Trophoblast cell (in vitro differentiated cells and primary cell): ENCODE measurements around the gene DNM1L.
"Not testable (repeated sequence)": the region's sequence is repeated elsewhere in the genome, so short reads cannot be mapped to it uniquely, and the experiment has no call there.

Experiments
- DNase-seq, 2 donors: peaks; one replicate each; pipeline ENCODE4 v3.0.0-alpha.2; 2016
- H2AFZ ChIP-seq: 2 replicates; pipeline ENCODE4 v1.6.1; 2013; ENCODE audit warnings: low read length, moderate library complexity, mild to moderate bottlenecking; ENCODE audit not compliant: insufficient read depth, poor library complexity
- H2AK5ac ChIP-seq: 2 replicates; pipeline ENCODE4 v1.6.1; 2013; ENCODE audit warnings: mild to moderate bottlenecking, low read length
- H2BK120ac ChIP-seq: 2 replicates; pipeline ENCODE4 v1.6.1; 2013; ENCODE audit warnings: low read length, mild to moderate bottlenecking, moderate library complexity; ENCODE audit not compliant: insufficient read depth, poor library complexity
- H2BK12ac ChIP-seq: 2 replicates; pipeline ENCODE4 v1.6.1; 2013; ENCODE audit warnings: mild to moderate bottlenecking, low read length, moderate library complexity
- H2BK5ac ChIP-seq: 2 replicates; pipeline ENCODE4 v1.6.1; 2013; ENCODE audit warnings: low read length, low read depth, moderate library complexity, mild to moderate bottlenecking; ENCODE audit not compliant: poor library complexity
- H3K14ac ChIP-seq: 2 replicates; pipeline ENCODE4 v1.6.1; 2013; ENCODE audit warnings: mild to moderate bottlenecking, low read length
- H3K18ac ChIP-seq: 2 replicates; pipeline ENCODE4 v1.6.1; 2013; ENCODE audit warnings: mild to moderate bottlenecking, low read length
- H3K23ac ChIP-seq: 2 replicates; pipeline ENCODE4 v1.6.1; 2013; ENCODE audit warnings: low read length
- H3K27ac ChIP-seq: 2 replicates; pipeline ENCODE4 v1.5.1; 2013; ENCODE audit warnings: low read depth, mild to moderate bottlenecking, inconsistent platforms, low read length, moderate library complexity
- H3K27me3 ChIP-seq: 2 replicates; pipeline ENCODE4 v1.6.1; 2013; ENCODE audit warnings: inconsistent platforms, mild to moderate bottlenecking, low read length, moderate library complexity; ENCODE audit not compliant: insufficient read depth
- H3K36me3 ChIP-seq, 2 experiments: 1 replicate in 1 of 2; 2 replicates in 1 of 2; pipeline ENCODE4 v1.6.1; 2013; ENCODE audit warnings: low read length in 2 of 2, mild to moderate bottlenecking in 2 of 2, moderate library complexity in 1 of 2; ENCODE audit not compliant: insufficient read depth in 2 of 2, control insufficient read depth in 1 of 2
- H3K4ac ChIP-seq: 2 replicates; pipeline ENCODE4 v1.6.1; 2013; ENCODE audit warnings: low read depth, mild to moderate bottlenecking, low read length, moderate library complexity
- H3K4me1 ChIP-seq, 2 experiments: 1 replicate in 1 of 2; 2 replicates in 1 of 2; pipeline ENCODE4 v1.6.1; 2013; ENCODE audit warnings: low read length in 2 of 2, mild to moderate bottlenecking in 2 of 2, moderate library complexity in 1 of 2; ENCODE audit not compliant: insufficient read depth in 2 of 2, control insufficient read depth in 1 of 2
- H3K4me2 ChIP-seq: 2 replicates; pipeline ENCODE4 v1.6.1; 2013; ENCODE audit warnings: inconsistent platforms, mild to moderate bottlenecking, low read length, moderate library complexity
- H3K4me3 ChIP-seq: 2 replicates; pipeline ENCODE4 v1.5.1; 2013; ENCODE audit warnings: mild to moderate bottlenecking, low read depth, low read length, inconsistent platforms
- H3K79me1 ChIP-seq: one replicate; pipeline ENCODE4 v1.6.1; 2013; ENCODE audit warnings: low read length
- H3K79me2 ChIP-seq: 2 replicates; pipeline ENCODE4 v1.6.1; 2013; ENCODE audit warnings: low read length, mild to moderate bottlenecking; ENCODE audit not compliant: control insufficient read depth, insufficient read depth, poor library complexity
- H3K9ac ChIP-seq: 2 replicates; pipeline ENCODE4 v1.6.1; 2013; ENCODE audit warnings: mild to moderate bottlenecking, low read length
- H3K9me3 ChIP-seq: 2 replicates; pipeline ENCODE4 v1.6.1; 2013; ENCODE audit warnings: low read depth, mild to moderate bottlenecking, control low read depth, inconsistent platforms, low read length; ENCODE audit not compliant: insufficient read depth
- H4K12ac ChIP-seq: 2 replicates; pipeline ENCODE4 v1.6.1; 2013; ENCODE audit warnings: low read depth, mild to moderate bottlenecking, low read length, moderate library complexity
- H4K8ac ChIP-seq: 2 replicates; pipeline ENCODE4 v1.6.1; 2013; ENCODE audit warnings: low read depth, mild to moderate bottlenecking, low read length, moderate library complexity
- H4K91ac ChIP-seq: one replicate; pipeline ENCODE4 v1.6.1; 2013; ENCODE audit warnings: low read depth, mild to moderate bottlenecking, low read length, moderate library complexity
- WGBS: extraction: QIAGEN DNeasy Blood & Tissue Kit; methylation state at CpG from one replicate; pipeline ENCODE4 v1.1.7; 2013; ENCODE audit warnings: missing lambda C conversion rate; ENCODE audit not compliant: insufficient read length, insufficient coverage; ENCODE audit errors: extremely low coverage; 5-methylcytosine and 5-hydroxymethylcytosine counted together

DNM1L gene

GRCh38 chr12:32725308-32725707 is 46.2 kb downstream of the DNM1L start:
- peaks cover 6 to 11% of the 10 kb centered on the region in 2 experiments for H3K36me3 ChIP-seq
- H3K79me2 ChIP-seq, H3K14ac ChIP-seq, H2BK5ac ChIP-seq, H4K91ac ChIP-seq, H3K18ac ChIP-seq, H3K27me3 ChIP-seq, H4K8ac ChIP-seq, H3K23ac ChIP-seq, H3K4ac ChIP-seq, H3K4me3 ChIP-seq, DNase-seq, H2AK5ac ChIP-seq, H2AFZ ChIP-seq, H3K4me1 ChIP-seq, H3K4me2 ChIP-seq, H3K9ac ChIP-seq, H2BK12ac ChIP-seq, H3K9me3 ChIP-seq, H3K27ac ChIP-seq, H2BK120ac ChIP-seq, H3K79me1 ChIP-seq, H4K12ac ChIP-seq: not testable (repeated sequence)
- WGBS = no CpG with 5 or more reads among the region's 3 CpGs

DNA sequence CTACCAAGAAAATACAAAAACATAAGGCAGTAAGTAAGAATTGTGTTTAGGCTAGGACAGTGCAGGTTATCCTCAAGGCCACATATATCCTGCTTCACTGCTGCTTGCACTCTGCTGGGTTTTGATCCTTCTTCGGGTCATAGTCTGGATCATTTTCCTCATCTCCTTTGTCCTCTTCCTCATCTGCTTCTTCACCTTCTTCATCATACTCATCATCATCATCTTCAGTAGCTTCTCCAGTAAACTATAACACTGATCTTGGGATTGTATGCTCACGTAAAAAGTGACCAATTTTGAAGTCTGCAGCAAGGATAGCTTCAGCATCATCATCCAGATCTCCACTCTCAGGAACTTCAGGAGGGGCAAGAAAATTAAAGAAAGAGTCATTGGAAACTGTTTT is 47.2 kb downstream of the DNM1L start:
- Histone ChIP-seq H3K27me3 (no peaks in the 10 kb centered on the region), H2BK5ac (no peak overlapping the region), H4K12ac (no peak overlapping the region), H3K4ac (no peak overlapping the region), H2BK120ac (no peak overlapping the region), H3K18ac (no peak overlapping the region), H3K36me3 (peaks cover 8 to 13% of the 10 kb centered on the region in 2 experiments), H3K79me2 (no peaks in the 10 kb centered on the region), H3K23ac (no peak overlapping the region), H3K4me2 (no peak overlapping the region), H3K4me3 (no peak overlapping the region), H2BK12ac (no peak overlapping the region), H3K9me3 (no peaks in the 10 kb centered on the region), H3K79me1 (no peaks in the 10 kb centered on the region), H4K8ac (no peak overlapping the region), H3K27ac (no peak overlapping the region), H4K91ac (no peak overlapping the region), H3K14ac (no peak overlapping the region), H2AK5ac (no peak overlapping the region), H3K9ac (no peak overlapping the region), H3K4me1 (no peaks in the 10 kb centered on the region), H2AFZ (no peak overlapping the region)
- DNase-seq = no peak
- WGBS = no CpG with 5 or more reads among the region's 2 CpGs

GRCh38 chr12:32727237-32727636 is 48.1 kb downstream of the DNM1L start:
- no peaks in the 10 kb centered on the region for H3K79me2 ChIP-seq
- no peak overlapping the region for H4K91ac ChIP-seq
- H2BK120ac ChIP-seq = no peak overlapping the region
- no peak overlapping the region for H2BK5ac ChIP-seq
- no peak overlapping the region for H2BK12ac ChIP-seq
- no peaks in the 10 kb centered on the region for H3K9me3 ChIP-seq
- H3K27ac ChIP-seq = no peak overlapping the region
- no peak overlapping the region for H3K4ac ChIP-seq
- no peaks in the 10 kb centered on the region for H3K27me3 ChIP-seq
- no peak overlapping the region for H3K4me3 ChIP-seq
- no peak overlapping the region for H3K23ac ChIP-seq
- no peaks in the 10 kb centered on the region for H3K79me1 ChIP-seq
- H3K4me2 ChIP-seq = no peak overlapping the region
- no peak overlapping the region for H2AFZ ChIP-seq
- H4K8ac ChIP-seq = no peak overlapping the region
- no peak overlapping the region for H3K18ac ChIP-seq
- no peak overlapping the region for H3K14ac ChIP-seq
- H2AK5ac ChIP-seq = no peak overlapping the region
- no peaks in the 10 kb centered on the region for H3K4me1 ChIP-seq
- DNase-seq = peak in 1 of 2 donors; percentile 34
- no peak overlapping the region for H3K9ac ChIP-seq
- no CpG with 5 or more reads among the region's 3 CpGs for WGBS
- no peak overlapping the region for H4K12ac ChIP-seq
- peaks cover 8 to 13% of the 10 kb centered on the region in 2 experiments for H3K36me3 ChIP-seq

GRCh38 chr12:32734952-32735351 is 55.9 kb downstream of the DNM1L start:
- H4K91ac ChIP-seq = no peak overlapping the region
- no peak overlapping the region for H2BK120ac ChIP-seq
- no peak overlapping the region for H3K23ac ChIP-seq
- H3K27ac ChIP-seq = no peak overlapping the region
- H2AFZ ChIP-seq = no peak overlapping the region
- no peak overlapping the region for H4K8ac ChIP-seq
- H3K4me1 ChIP-seq = no peaks in the 10 kb centered on the region
- no peak overlapping the region for H3K14ac ChIP-seq
- no peak overlapping the region for H3K4me3 ChIP-seq
- no peak overlapping the region for H4K12ac ChIP-seq
- H3K9me3 ChIP-seq = no peaks in the 10 kb centered on the region
- no peaks in the 10 kb centered on the region for H3K27me3 ChIP-seq
- no peak overlapping the region for H2BK12ac ChIP-seq
- no peaks in the 10 kb centered on the region for H3K79me2 ChIP-seq
- no peak overlapping the region for H2BK5ac ChIP-seq
- no peak overlapping the region for H2AK5ac ChIP-seq
- WGBS = no CpG with 5 or more reads among the region's 1 CpG
- H3K36me3 ChIP-seq = peaks cover 16 to 18% of the 10 kb centered on the region in 2 experiments
- H3K18ac ChIP-seq = no peak overlapping the region
- no peak overlapping the region for H3K4me2 ChIP-seq
- H3K4ac ChIP-seq = no peak overlapping the region
- H3K79me1 ChIP-seq = no peaks in the 10 kb centered on the region
- no peak for DNase-seq
- H3K9ac ChIP-seq = no peak overlapping the region
